Stimulated activated CD8-positive, alpha-beta memory T cell treated with anti-CD3 and anti-CD28 coated beads, Interleukin-7, amount 100 ng/mL, for 48 hours (primary cell): ENCODE results near the gene PKM.
"Not testable (repeated sequence)": the region's sequence is repeated elsewhere in the genome, so short reads cannot be mapped to it uniquely, and the experiment has no call there.

Experiments
- DNase-seq, 2 donors: peaks; one replicate each; pipeline ENCODE4 v3.0.0-alpha.2; 2020; ENCODE audit warnings: low read depth in 1 of 2; ENCODE audit errors: extremely low read depth in 1 of 2

PKM gene

DNA sequence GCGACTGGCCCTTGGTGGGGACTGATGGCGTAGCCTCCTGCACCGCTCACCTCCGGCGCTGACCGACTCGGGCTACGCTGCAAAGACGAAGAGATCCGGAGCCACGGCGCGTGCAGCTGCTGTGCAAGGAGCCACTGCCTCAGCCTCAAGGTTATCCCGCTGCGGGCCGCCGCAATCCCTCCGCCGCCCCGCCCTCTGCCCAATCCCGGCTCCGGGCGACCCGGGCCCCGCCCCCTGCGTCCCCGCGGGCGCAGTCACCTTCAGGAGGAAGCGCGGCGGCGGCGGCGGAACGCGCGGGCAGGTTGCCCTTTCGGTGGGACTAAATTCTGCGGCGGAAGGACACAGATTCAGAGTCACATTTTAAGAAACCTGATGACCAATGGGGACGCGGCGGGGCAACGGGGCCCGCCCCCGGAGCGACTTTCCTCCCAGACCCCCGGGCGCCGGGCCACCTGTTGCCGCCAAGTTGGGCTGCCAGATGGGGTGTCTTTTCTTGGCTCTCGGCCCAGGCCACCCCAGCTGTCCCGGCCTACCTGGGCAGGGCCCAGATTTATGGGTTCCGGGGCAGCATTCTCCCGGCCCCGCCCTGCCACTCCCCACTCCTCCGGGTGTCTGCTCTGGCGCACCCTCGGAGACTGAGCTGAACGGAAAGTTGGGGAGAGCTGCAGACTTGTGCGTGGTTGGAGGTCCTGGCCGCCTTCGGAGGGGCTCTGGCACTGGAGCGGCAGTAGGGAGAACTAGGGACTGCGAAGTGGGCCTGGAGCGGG lies at the start of gene PKM:
TSS of gene PKM (minus strand) at position 125 of the 767 bp plus-strand sequence. CDS start 12,093 bp downstream, outside the sequence.
- peak; percentile 95 to 97 for DNase-seq

DNA sequence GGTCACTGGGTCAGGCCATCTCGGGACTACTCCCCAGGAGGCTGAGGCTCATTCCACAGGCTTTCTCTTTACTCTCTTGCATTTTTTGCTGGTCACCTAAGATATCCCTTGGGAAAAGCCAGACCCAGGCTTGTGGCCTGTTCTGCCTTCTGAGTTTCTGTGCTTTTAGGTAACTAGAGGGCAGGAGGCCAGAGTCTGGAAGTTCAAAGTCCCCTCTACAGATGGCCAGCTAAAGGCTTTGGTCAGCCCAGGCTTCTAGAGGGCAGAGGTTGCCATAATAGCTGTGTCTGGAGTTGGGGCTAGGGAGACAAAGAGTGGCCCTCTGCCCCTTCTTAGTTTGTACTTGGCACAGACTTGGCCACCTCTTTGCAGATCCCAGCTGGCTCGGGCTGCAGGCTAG lies 49.8 kb upstream of the PKM start:
- no peak for DNase-seq

DNA sequence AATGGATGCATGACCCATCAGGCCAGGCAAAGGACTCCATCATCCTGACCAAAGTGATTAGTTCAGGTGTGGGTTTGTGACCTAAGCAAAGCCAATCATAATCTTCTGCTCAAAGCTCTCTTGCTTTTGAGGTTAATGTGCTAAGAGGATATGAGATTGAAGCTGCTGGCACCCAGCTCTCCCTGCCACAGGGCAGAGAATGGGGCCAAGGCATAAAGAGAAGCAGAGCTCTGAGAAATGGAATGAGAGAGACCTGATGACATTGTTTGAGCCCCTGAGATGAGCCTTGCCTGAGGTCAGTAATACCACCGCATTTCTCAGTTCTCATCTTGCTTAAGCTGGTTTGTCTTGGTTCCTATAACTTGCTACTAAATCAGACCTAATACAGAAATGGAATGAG lies 47.7 kb upstream of the PKM start:
- no peak for DNase-seq

DNA sequence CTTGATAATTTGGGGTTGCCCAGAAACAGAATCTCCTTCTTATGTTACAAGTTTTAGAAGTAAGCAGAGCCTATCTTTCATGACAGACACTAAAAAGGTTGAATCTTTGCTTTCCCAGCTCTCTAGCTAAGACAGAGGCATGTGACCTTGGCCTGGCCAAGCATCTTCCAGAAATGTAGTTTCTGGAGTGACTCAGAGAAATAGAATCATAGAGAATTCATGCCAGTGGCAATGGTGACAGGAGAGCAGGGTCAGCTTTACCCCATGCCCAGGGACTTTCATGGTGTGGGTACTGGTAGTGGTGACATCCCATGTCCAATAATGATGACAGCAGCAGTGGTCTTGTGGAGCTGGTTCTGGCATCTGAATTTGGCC lies 45.3 kb upstream of the PKM start:
- no peak for DNase-seq

DNA sequence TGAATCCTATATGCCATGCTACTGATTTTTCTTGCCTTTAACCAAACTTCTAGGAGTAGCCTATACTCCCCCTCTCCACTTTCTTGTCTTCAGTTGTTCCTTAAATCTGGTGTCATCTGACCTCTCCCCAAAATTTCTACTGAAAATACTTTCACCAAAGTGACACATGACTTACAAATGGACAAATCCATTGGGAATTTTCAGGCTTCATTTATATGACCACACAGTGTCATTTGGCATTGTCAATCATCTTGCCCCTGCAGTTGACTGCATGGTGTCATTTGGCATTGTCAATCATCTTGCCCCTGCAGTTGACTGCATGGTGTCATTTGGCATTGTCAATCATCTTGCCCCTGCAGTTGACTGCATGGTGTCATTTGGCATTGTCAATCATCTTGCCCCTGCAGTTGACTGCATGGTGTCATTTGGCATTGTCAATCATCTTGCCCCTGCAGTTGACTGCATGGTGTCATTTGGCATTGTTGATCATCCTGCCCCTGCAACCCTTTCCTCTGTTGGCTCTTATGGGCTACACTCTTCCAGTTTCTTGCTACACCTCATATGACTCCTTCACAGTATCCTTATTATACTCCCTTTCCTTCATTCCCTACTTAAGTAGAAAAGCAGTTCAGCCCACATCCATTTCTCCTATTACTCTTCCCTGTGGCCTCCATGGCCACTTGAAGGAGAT lies 44.8 kb upstream of the PKM start:
- not testable (repeated sequence) for DNase-seq

DNA sequence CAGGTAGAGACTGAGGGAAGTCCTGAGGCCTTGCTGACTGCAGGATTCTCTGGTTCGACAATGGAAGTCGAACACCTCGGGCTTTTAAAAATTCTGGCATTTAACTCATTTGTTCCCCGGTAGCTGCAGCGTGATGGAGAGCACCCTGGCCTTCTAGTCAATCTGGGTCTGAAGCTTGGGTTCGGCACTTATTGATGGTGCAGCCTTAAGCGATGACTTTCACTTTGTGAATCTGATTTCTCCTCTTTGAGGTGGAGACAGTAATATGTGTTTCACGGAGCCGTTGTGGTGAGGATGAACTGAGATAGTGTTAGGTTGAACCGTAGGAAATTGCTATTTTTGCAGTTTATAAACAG lies 42.0 kb upstream of the PKM start:
- DNase-seq = no peak

DNA sequence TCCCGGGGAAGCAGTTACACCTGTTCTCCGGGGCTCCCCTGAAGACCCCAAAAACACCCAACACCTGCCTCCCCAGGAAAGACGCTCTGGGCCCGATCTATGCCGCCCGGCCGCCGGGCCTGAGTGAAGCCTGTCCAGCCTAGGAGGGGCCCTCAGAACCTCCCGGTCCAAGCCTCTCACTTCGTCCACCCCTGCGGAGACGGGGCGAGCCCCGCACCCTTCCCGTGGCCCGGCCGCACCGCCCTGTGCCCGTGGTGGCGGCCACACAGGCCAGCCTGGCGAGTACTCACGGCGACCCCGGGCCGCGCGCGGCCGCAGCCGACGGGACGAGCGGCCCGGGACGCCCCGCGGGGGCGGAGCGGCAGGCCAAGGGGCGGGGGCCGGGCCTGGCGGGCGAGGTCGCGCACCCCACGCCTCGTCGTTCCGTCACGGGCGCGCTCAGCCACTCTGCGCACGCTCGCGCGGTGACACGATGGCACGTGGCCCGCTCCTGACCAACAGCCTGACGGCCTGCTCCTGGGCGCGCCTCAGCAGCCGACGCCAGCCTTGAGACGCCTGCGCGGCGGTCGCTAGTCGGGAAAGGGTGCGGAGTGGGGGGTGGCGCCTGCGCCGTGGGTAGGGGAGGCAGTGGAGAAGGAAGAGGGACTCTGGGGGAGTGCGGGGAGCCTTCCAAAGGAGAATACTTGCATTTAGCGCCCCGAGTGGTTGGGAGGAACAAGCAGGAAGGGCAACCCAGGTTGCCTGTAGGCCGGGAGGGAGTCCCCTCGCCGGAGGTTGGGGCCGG lies 41.4 kb upstream of the PKM start, which contains the start of gene PARP6:
TSS of gene PARP6 (minus strand) at position 342 of the 784 bp plus-strand sequence. CDS start 5,077 bp downstream, outside the sequence.
- DNase-seq = peak; percentile 99

DNA sequence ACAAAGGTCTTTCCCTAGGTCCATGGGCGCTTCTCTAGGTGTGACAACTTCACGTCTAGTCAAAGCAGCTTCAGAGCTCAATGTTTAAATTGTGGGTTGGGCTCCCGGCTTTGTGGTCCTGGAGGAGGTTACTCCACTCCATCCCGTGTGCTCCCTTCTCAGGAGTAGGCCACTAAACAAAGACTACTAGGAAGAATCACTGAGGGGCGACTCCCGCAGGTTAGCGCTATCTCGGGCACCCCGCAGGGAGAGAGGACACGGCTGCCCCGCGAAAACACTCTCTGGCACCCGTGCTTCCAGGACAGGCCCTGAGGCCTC lies 40.9 kb upstream of the PKM start:
- no peak for DNase-seq

DNA sequence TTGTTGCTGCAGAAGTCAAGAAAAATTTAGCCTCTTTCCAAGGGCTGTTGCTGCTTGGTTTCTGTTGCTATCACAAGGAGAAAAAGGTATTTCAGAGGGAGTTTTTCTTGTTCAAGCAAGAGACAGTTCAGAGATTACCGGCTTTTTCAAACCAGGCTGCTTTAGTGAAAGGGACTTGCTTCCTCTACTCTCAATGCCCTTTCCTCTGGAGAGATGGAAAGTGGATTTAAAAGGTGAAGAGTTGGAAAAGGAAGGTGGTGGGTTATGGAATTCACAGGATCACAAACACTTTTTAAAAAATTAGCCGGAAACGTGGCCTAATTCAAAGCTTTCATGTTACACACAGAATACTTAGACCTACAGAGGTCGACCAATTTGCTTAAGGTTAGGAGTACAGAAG lies 40.2 kb upstream of the PKM start:
- no peak for DNase-seq

DNA sequence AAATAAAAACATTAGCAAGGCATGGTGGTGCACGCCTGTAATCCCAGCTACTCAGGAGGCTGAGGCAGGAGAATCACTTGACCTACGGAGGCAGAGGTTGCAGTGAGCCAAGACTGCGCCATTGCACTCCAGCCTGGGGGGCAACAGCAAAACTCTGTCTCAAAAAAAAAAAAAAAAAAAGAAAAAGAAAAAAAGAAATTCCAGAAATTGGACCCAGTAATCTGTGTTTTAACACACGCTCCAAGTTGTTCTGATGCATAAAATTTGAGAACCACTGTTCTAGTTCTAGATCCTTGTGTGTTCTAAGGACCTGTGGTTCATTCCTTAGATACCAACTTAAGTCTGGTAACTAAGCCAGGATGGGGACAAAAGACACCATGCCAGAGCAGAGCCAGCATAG lies 38.7 kb upstream of the PKM start:
- no peak for DNase-seq

DNA sequence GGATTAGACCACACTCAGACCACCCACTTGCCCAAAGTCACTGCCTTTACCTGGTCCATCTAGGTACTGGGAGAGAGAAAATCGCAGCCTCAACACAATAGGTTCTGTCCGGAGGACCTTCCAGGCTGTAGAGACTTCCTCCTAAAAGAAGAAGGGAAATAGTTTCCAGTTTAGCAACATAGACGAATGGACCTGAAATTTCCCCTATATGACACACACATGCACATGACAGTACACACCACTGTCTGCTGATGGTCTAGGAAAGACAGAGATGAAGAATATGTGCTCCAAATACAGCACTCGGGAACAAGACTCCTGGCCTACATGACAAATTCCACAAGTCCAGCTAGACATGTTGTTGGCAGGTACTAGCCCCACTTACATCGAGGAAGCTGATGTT lies 34.0 kb upstream of the PKM start:
- no peak for DNase-seq

DNA sequence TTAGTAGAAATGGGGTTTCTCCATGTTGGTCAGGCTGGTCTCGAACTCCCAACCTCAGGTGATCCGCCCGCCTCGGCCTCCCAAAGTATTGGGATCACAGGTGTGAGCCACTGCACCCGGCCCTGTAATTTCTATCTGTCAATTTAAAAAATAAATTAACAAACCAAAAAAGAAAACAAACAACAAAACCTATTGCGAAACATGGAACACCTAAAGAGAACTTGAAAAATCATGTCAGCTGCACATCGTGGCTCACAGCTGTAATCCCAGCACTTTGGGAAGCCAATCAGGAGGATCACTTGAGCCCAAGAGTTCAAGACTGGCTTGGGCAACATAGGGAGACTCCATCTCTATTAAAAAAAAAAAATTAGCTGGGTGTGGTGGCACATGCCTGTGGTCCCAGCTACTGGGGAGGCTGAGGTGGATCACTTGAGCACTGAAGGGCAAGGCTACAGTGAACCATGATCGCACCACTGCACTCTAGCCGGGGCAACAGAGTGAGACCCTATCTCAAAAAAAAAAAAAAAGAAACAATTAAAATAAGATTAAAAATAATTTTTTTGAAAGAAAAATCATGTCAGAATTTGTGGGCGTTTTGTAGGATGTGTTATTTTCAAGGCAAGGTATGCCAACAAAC lies 21.8 kb upstream of the PKM start:
- DNase-seq = no peak

DNA sequence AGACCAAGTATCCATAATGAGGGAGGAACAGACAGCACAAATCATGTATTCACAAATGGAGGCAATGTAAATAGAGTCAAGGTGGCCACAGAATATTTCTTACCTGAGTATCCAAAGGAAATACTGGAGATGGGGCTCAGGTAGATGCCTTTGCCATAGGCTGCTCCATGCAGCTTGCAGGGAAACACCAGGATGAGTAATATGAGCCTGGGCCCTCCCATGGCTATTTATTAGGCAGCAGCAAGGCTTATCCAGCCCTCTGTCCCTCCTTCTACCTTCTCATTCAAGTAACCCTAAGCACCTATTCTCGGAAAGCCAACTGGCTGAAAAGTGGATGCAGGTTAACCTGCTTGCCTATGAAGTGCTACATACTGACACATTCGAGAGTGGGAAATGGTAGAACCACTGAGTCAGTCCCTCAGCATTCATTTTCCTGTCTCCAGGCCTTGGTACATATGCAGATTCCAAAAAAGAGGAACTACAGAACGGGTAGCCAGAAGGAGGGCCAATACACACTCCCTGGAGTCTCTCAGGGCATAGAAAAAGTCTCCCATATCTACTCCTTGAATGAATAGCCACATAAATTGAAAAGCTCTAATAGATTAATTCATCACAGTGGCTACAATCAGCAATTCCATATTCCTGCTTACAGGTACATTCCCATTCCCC lies 18.3 kb upstream of the PKM start:
- no peak for DNase-seq

DNA sequence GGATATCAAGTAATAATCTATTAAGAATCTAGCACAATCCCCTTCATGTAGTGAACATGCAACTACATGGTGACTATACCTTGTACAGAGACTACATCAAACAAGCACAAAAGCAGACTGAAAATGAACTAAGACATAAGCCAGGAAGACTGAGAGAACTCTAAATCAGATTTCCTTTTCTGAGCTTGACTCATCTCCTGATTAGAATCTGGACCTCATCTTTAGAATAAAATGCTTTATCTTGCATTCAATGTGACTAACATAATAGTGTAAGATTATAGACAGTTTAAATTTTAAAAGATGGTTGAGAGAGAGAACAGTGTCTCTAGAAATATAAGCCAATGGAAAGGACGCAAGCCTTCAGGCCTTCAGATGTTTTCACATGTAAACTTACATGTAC lies 17.5 kb upstream of the PKM start:
- DNase-seq = no peak

DNA sequence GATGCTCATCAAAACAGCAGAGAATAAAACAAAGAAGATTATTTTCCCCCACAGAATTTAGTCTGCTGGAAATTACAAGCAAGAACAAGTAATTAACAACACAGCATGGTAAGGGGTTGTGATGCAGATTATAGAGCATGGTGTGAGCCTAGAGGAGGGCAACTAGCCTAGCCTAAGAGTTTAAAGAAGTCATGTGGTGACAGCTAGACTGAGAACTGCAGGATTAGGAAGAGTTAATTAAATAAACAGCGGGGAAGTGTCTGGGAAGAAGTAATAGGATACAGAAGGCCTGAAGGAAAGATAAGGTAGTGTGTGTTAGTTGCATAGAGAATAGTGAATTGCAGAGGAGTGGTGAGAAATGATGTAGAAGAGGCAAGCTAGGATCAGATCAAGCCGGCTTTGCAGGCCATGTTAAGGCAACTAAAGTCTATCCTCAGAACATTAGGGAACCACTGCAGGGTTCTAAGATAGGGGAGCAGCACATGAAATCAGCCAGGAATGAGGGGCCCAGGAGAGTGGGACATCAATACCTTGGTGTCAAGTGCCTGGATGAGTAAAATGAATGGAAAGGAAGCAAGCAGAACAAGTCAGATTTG lies 11.9 kb upstream of the PKM start:
- DNase-seq = no peak

DNA sequence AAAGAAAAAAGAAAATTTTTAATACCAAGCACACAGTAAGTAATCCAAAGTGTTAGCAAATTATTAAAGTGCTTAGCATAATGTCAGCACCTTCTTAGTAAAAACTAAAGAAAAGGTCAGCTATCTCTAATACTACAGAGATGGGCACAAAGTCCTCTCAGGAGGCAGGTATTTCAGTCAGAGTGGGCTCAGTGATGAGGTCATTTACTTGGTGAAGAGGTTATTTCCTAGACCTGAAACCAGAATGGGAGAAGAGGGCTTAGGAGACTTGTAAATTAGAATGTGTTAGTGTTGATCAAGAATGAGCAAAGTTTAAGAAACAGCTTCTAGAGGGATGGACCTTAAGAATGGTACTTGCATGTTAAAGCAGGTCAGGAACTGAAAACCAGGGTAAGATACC lies 8.7 kb upstream of the PKM start:
- DNase-seq = no peak

DNA sequence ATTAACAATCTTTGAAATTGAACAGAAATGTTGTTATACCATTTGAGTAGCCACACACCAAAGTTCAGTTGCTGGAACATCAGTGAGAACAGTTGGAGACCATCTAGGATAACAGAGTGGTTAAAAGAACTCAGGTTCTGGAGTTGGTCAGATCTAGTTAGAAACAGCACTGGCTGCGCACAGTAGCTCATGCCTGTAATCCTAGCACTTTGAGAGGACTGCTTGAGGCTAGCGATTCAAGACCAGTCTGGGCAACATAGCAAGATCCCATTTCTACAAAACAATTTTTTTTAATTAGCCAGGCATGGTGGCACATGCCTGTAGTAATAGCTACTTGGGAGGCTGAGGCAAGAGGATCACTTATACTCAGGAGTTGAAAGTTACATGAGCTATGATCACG lies 7.6 kb upstream of the PKM start:
- DNase-seq = no peak

DNA sequence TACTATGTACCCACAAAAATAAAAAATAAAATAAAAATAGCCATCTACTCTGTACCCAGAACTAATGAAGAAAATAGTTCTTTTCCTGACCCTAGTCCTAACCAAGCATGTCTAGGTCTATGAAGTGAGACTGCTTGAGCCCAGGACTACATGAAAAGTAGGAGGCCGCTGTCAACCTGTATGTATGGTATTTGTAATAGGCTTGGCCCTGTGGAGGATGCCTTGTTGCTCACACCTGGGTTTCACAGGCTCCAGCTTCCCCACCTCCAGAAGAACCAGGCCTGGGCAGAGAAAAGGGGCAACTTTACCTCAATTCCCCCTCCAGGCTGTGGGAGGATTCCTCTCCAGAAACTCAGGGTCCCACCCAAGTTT lies 6.8 kb upstream of the PKM start:
- no peak for DNase-seq

DNA sequence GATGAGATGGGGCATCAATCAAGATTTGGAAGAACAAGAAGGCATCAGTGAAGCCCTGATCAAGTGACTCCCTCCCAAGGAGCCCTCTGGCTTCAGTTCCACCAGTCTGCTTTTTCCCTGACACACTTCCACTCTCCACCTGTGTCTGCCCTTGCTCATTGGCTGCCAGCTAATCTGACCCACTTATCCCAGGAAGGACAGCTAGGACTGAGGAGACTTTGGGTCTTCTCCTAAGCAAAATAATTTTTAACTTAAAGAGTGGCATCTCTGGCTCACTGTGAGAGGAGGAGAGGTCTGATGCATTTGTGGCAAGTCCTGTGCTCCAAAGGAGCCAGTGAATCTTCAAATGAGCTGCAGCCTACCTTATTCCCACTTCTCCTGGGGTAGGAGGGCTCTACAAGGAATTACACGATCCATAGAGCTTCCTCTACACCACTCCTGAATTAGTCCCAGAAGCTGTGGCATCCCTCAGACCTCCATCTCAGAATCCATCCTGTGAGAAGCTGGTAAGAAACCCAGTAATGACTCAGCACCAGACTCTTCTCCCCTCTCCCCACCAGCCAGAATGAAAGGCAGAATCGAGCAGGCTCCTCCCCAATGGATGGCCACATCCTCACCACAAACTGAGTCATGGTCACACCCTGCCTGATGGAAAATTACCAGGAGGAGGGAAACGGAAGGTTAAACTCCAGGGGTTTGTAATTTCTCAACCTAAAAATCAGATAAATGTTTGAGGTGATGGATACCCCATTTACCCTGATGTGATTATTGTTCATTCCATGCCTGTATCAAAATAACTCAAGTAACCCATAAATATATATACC lies 6.3 kb upstream of the PKM start:
- peak; percentile 69 to 88 for DNase-seq
